SU-DHL-6 (cell line): ENCODE measurements around the gene ARID5B.

Experiments
- CTCF ChIP-seq: fragments of 200-600 bp; sonication (generic); IDR thresholded peaks from one replicate; pipeline ENCODE4 v1.5.1; 2017; ENCODE audit warnings: antibody characterized with exemption, mild to moderate bottlenecking, low read length, moderate library complexity; ENCODE audit not compliant: insufficient read depth, poor library complexity, severe bottlenecking
- EZH2phosphoT487 ChIP-seq: fragments of 200-600 bp; sonication (generic), shearing (Covaris generic); conservative IDR thresholded peaks from 2 replicates; pipeline ENCODE4 v1.6.1; 2018; ENCODE audit warnings: mild to moderate bottlenecking, antibody characterized with exemption, low read length, moderate library complexity, mixed read lengths

- no peak for TF ChIP-seq CTCF
- TF ChIP-seq EZH2phosphoT487, result no peak
Observed at GRCh38 chr10:61941202-61941681, 39.7 kb downstream of the ARID5B start.
